ENCODE data around the gene ANKRD39. TPM values are rescaled to one million over a fixed set of nuclear protein-coding genes. Genes with fewer than 3 reads are reported as not detected.

Gene ANKRD39
- total and polyA plus RNA-seq, 2 of the 8 experiments (the other 6 are each of a cell fraction or from before 2014, with no cell fraction given), result 18.5 to 21.3 TPM

DNA sequence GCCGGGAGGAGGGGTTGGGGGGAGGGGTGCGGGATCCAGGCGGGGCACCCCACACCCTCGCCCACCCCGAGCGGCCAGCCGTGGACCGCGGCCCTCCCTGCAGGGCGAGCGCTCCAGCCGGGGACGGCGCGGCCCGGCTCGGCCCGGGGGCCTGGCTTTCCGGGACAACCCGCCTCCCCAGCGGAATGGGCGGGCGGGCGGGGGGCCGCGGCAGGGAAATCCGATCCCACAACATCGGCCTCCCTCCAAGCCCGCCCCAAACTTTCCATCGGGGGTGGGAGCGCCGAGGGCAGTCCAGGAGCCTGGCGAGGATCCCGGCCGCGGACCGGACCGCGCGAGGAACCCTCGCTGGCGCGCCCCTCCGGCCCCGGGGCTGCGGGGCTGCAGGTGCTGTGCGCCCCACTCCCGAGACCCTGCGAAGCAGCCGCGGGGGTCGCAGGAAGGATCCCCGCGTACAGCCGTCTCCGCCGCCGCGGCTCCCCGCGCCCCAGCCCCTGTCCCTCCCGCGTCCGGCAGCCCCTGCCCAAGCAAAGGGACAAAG, 11.5 kb upstream of the ANKRD39 start (continued):
- TF ChIP-seq CHD7 (IDR thresholded peaks at IDR 0.05; ENCODE audit: insufficient replicate concordance, low read length), result no peak
- TF ChIP-seq BRCA1 (IDR thresholded peaks at IDR 0.05; ENCODE audit: low read depth, low read length), result no peak
- no peak for TF ChIP-seq CEBPB (IDR thresholded peaks at IDR 0.05; ENCODE audit: low read depth, low read length)
- no peak for TF ChIP-seq HDAC6 (IDR thresholded peaks at IDR 0.05; ENCODE audit: low read depth, low read length)
- no peak for TF ChIP-seq SIX5 (IDR thresholded peaks at IDR 0.05; ENCODE audit: low read depth, low read length)
- no peak for TF ChIP-seq CTBP2 (IDR thresholded peaks at IDR 0.05; ENCODE audit: borderline replicate concordance, insufficient read depth, insufficient read length, low read length)
- TF ChIP-seq GABPA (IDR thresholded peaks at IDR 0.05; ENCODE audit: borderline replicate concordance, insufficient read depth, low read length), result 0 out of 2 replicates have a peak, but pooled peaks have one; percentile 33
- no peak for TF ChIP-seq RXRA (IDR thresholded peaks at IDR 0.05; ENCODE audit: insufficient read depth, low read depth, low read length)
- TF ChIP-seq EP300 (IDR thresholded peaks at IDR 0.05; ENCODE audit: borderline replicate concordance in 1 of 2, low read depth in 2 of 2, low read length in 2 of 2), result no peak
- TF ChIP-seq CBX8 (IDR thresholded peaks at IDR 0.05; ENCODE audit: borderline replicate concordance, low read depth, low read length), result no peak
- TF ChIP-seq SP2 (IDR thresholded peaks at IDR 0.05; ENCODE audit: low read length), result no peak

Measured in H1 (cell line).